ACC112 (cell line): Measurements from ENCODE around the gene MRPL4.

Experiments
- H2AFZ ChIP-seq: fragments of 200-600 bp; sonication (generic); one replicate; pipeline ENCODE4 v1.6.0; 2017; ENCODE audit warnings: antibody characterized with exemption, low read length; ENCODE audit not compliant: unreplicated experiment
- H3K27ac ChIP-seq: fragments of 200-600 bp; sonication (generic); 2 replicates; pipeline ENCODE4 v1.5.1; 2014; ENCODE audit warnings: low read depth, mild to moderate bottlenecking, antibody characterized with exemption, low read length, moderate library complexity
- H3K27me3 ChIP-seq: fragments of 200-600 bp; sonication (generic); 2 replicates; pipeline ENCODE4 v1.6.1; 2014; ENCODE audit warnings: mild to moderate bottlenecking, antibody characterized with exemption, low read length, moderate library complexity, mixed read lengths; ENCODE audit not compliant: insufficient read depth
- H3K36me3 ChIP-seq: fragments of 200-600 bp; sonication (generic); 2 replicates; pipeline ENCODE4 v1.6.1; 2016; ENCODE audit warnings: mild to moderate bottlenecking, antibody characterized with exemption, low read length, moderate library complexity, mixed read lengths; ENCODE audit not compliant: insufficient read depth
- H3K4me1 ChIP-seq: fragments of 200-600 bp; sonication (generic); one replicate; pipeline ENCODE4 v1.6.1; 2016; ENCODE audit warnings: low read length, mixed read lengths; ENCODE audit not compliant: insufficient read depth, unreplicated experiment, control insufficient read depth
- H3K4me3 ChIP-seq: fragments of 200-600 bp; sonication (generic); 2 replicates; pipeline ENCODE4 v1.5.1; 2014; ENCODE audit warnings: mild to moderate bottlenecking, low read depth, low read length
- H3K79me2 ChIP-seq: fragments of 200-600 bp; sonication (generic); one replicate; pipeline ENCODE4 v1.6.0; 2016; ENCODE audit warnings: low read length; ENCODE audit not compliant: control insufficient read depth, unreplicated experiment, insufficient read depth

MRPL4 gene

GRCh38 chr19:10245189-10245939 lies 6.7 kb upstream of the MRPL4 start:
- Histone ChIP-seq H3K4me3 (no peak overlapping the region), H3K79me2 (no peaks in the 10 kb centered on the region), H3K27ac (no peak overlapping the region), H3K4me1 (no peaks in the 10 kb centered on the region), H2AFZ (no peak overlapping the region), H3K27me3 (no peaks in the 10 kb centered on the region), H3K36me3 (no peaks in the 10 kb centered on the region)

- Histone ChIP-seq H3K27me3 (no peaks in the 10 kb centered on the region), H3K4me1 (no peaks in the 10 kb centered on the region)
These were observed 5.5 kb upstream of the MRPL4 start for GRCh38 chr19:10246511-10246910.

GRCh38 chr19:10252707-10253106 lies 693 bp downstream of the MRPL4 start:
- Histone ChIP-seq H3K4me1 (no peaks in the 10 kb centered on the region), H3K27me3 (no peaks in the 10 kb centered on the region), H3K4me3 (peak overlapping the region; percentile 97), H3K27ac (no peak overlapping the region), H3K36me3 (no peaks in the 10 kb centered on the region), H3K79me2 (peaks cover 9% of the 10 kb centered on the region), H2AFZ (peak overlapping the region; percentile 68)

More at GRCh38 chr19:10246511-10246910, 5.5 kb upstream of the MRPL4 start:
- no peak overlapping the region for H3K4me3 ChIP-seq
- no peaks in the 10 kb centered on the region for H3K36me3 ChIP-seq
- H2AFZ ChIP-seq = no peak overlapping the region
- no peak overlapping the region for H3K27ac ChIP-seq
- H3K79me2 ChIP-seq = no peaks in the 10 kb centered on the region

- Histone ChIP-seq H3K4me3 (no peak overlapping the region), H2AFZ (no peak overlapping the region), H3K79me2 (peaks cover 9% of the 10 kb centered on the region), H3K4me1 (no peaks in the 10 kb centered on the region), H3K27me3 (no peaks in the 10 kb centered on the region), H3K27ac (no peak overlapping the region), H3K36me3 (no peaks in the 10 kb centered on the region)
These were observed 2.2 kb downstream of the MRPL4 start for GRCh38 chr19:10254244-10254643.

GRCh38 chr19:10255358-10255757 lies 3.3 kb downstream of the MRPL4 start:
- H3K4me3 ChIP-seq = no peak overlapping the region
- no peaks in the 10 kb centered on the region for H3K27me3 ChIP-seq
- peaks cover 9% of the 10 kb centered on the region for H3K79me2 ChIP-seq
- H3K36me3 ChIP-seq = no peaks in the 10 kb centered on the region
- no peak overlapping the region for H2AFZ ChIP-seq
- H3K27ac ChIP-seq = no peak overlapping the region
- no peaks in the 10 kb centered on the region for H3K4me1 ChIP-seq

- Histone ChIP-seq H3K4me1 (no peaks in the 10 kb centered on the region), H3K36me3 (no peaks in the 10 kb centered on the region), H3K79me2 (peaks cover 9% of the 10 kb centered on the region), H3K4me3 (no peak overlapping the region), H2AFZ (no peak overlapping the region), H3K27me3 (no peaks in the 10 kb centered on the region), H3K27ac (no peak overlapping the region)
These were observed 4.5 kb downstream of the MRPL4 start for GRCh38 chr19:10256551-10256950.

GRCh38 chr19:10256970-10257615 lies 5.1 kb downstream of the MRPL4 start:
- peaks cover 9% of the 10 kb centered on the region for H3K79me2 ChIP-seq
- H2AFZ ChIP-seq = no peak overlapping the region
- H3K27me3 ChIP-seq = no peaks in the 10 kb centered on the region
- no peak overlapping the region for H3K27ac ChIP-seq
- H3K4me1 ChIP-seq = no peaks in the 10 kb centered on the region
- H3K4me3 ChIP-seq = no peak overlapping the region
- H3K36me3 ChIP-seq = no peaks in the 10 kb centered on the region

- Histone ChIP-seq H2AFZ (no peak overlapping the region), H3K27me3 (no peaks in the 10 kb centered on the region), H3K27ac (no peak overlapping the region), H3K4me1 (no peaks in the 10 kb centered on the region), H3K36me3 (no peaks in the 10 kb centered on the region), H3K79me2 (no peaks in the 10 kb centered on the region), H3K4me3 (no peak overlapping the region)
These were observed 6.2 kb downstream of the MRPL4 start for GRCh38 chr19:10258080-10258710.

- H3K36me3 ChIP-seq = no peaks in the 10 kb centered on the region
- H3K79me2 ChIP-seq = no peaks in the 10 kb centered on the region
- H3K27ac ChIP-seq = no peak overlapping the region
- no peak overlapping the region for H2AFZ ChIP-seq
- no peak overlapping the region for H3K4me3 ChIP-seq
- H3K4me1 ChIP-seq = no peaks in the 10 kb centered on the region
- H3K27me3 ChIP-seq = no peaks in the 10 kb centered on the region
These were observed 7.3 kb downstream of the MRPL4 start for GRCh38 chr19:10259162-10259905.

GRCh38 chr19:10260141-10260584 lies 8.1 kb downstream of the MRPL4 start:
- Histone ChIP-seq H3K4me3 (no peak overlapping the region), H3K27ac (no peak overlapping the region), H3K79me2 (no peaks in the 10 kb centered on the region), H3K27me3 (no peaks in the 10 kb centered on the region), H3K36me3 (no peaks in the 10 kb centered on the region), H2AFZ (no peak overlapping the region), H3K4me1 (no peaks in the 10 kb centered on the region)
